Adrenal gland (tissue), 5 donors: ENCODE data around the gene TTLL11.

ENCODE experiments used
- POLR2A ChIP-seq, 2 donors: fragments of 450-650 bp; IDR thresholded peaks; one replicate each; pipeline ENCODE4 v1.6.1; 2017; ENCODE audit warnings: antibody characterized with exemption in 2 of 2, mild to moderate bottlenecking in 2 of 2, moderate library complexity in 1 of 2
- TF ChIP-seq, protein P1 (sequence below), 6 experiments: fragments of 450-650 bp in 4 of 6; fragments of 200-600 bp in 2 of 6; sonication (generic) in 1 of 6; IDR thresholded peaks; 1 replicate in 5 of 6; 2 replicates in 1 of 6; pipeline versions ENCODE4 v1.5.1 to v1.8.0; 2016 to 2021; ENCODE audit warnings: antibody characterized with exemption in 6 of 6, mild to moderate bottlenecking in 2 of 6, moderate library complexity in 1 of 6
- donor health status: DM: no; HTN: no; CAD: no.

- TF ChIP-seq, protein P1, sequence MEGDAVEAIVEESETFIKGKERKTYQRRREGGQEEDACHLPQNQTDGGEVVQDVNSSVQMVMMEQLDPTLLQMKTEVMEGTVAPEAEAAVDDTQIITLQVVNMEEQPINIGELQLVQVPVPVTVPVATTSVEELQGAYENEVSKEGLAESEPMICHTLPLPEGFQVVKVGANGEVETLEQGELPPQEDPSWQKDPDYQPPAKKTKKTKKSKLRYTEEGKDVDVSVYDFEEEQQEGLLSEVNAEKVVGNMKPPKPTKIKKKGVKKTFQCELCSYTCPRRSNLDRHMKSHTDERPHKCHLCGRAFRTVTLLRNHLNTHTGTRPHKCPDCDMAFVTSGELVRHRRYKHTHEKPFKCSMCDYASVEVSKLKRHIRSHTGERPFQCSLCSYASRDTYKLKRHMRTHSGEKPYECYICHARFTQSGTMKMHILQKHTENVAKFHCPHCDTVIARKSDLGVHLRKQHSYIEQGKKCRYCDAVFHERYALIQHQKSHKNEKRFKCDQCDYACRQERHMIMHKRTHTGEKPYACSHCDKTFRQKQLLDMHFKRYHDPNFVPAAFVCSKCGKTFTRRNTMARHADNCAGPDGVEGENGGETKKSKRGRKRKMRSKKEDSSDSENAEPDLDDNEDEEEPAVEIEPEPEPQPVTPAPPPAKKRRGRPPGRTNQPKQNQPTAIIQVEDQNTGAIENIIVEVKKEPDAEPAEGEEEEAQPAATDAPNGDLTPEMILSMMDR (IDR thresholded peaks at IDR 0.05) = no peak
- TF ChIP-seq POLR2A (IDR thresholded peaks at IDR 0.05) = no peak
Observed at GRCh38 chr9:122138560-122139268, 45.6 kb upstream of the TTLL11 start.
